Measurements from ENCODE around the gene SPTSSA.

SPTSSA gene

GRCh38 chr14:34426313-34427295 lies 35.4 kb downstream of the SPTSSA start:
- ChIA-PET CTCF (no interaction called here), POLR2A (no interaction called here)
- no peak for DNase-seq (ENCODE audit: extremely low spot score)
- TF ChIP-seq SP1 (IDR thresholded peaks at IDR 0.05) (no peak), FOXM1 (IDR thresholded peaks at IDR 0.05; ENCODE audit: borderline replicate concordance) (no peak), PKNOX1 (IDR thresholded peaks at IDR 0.05) (no peak), ELF4 (IDR thresholded peaks at IDR 0.05) (no peak), BHLHE40 (IDR thresholded peaks at IDR 0.05; ENCODE audit: borderline replicate concordance) (no peak), TARDBP (IDR thresholded peaks at IDR 0.05) (no peak), SUZ12 (IDR thresholded peaks at IDR 0.05) (no peak)

DNA sequence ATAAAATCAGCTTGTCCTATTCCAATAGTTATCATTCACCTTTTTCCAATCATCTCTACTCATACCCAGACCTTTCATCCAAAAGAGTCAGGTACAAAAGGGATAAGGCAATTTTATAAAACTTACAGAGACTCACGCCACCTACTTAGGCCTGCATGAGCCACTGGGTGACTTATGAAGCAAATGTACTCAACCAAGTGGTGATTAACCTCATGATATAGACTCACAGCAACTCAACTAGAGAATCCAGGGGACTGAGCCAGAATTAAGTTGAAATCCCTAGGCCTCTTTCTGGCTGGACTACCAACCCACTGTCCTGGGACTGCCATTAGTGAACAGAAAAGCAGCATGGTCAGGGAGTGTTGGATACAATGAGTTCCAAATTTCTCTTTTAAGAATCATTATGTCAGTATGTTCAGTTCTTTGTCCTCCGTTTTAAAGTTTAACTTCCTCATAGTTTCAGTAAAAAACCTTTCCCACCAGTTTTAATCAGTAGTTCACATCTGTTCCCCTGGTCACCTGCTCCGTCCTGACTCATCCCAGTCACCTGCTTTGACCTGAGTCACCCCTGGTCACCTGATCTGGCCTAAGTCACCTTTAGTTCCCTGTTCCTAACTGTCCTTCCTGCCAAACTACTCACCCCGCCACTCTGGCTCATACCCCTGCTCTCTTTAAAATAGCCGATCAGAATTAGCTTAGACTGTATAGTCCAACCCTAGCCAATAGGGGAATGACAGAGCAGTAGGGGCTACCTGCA lies 36.8 kb downstream of the SPTSSA start:
- ChIA-PET CTCF (no interaction called here), POLR2A (no interaction called here)
- DNase-seq (ENCODE audit: extremely low spot score): no peak
- TF ChIP-seq PKNOX1 (IDR thresholded peaks at IDR 0.05): no peak
- no peak for TF ChIP-seq FOXA1 (IDR thresholded peaks at IDR 0.05)
- TF ChIP-seq LEF1 (IDR thresholded peaks at IDR 0.05; ENCODE audit: borderline replicate concordance): no peak
- no peak for TF ChIP-seq FOXM1 (IDR thresholded peaks at IDR 0.05; ENCODE audit: borderline replicate concordance)
- TF ChIP-seq L3MBTL2 (conservative IDR thresholded peaks at IDR 0.05): no peak
- no peak for TF ChIP-seq CTBP1 (IDR thresholded peaks at IDR 0.05; ENCODE audit: borderline replicate concordance)
- no peak for TF ChIP-seq TARDBP (IDR thresholded peaks at IDR 0.05)
- no peak for TF ChIP-seq ZNF384 (IDR thresholded peaks at IDR 0.05)
- TF ChIP-seq SUZ12 (IDR thresholded peaks at IDR 0.05): no peak
- TF ChIP-seq HDGF (IDR thresholded peaks at IDR 0.05; ENCODE audit: borderline replicate concordance): no peak
- no peak for TF ChIP-seq ELF4 (IDR thresholded peaks at IDR 0.05)

DNA sequence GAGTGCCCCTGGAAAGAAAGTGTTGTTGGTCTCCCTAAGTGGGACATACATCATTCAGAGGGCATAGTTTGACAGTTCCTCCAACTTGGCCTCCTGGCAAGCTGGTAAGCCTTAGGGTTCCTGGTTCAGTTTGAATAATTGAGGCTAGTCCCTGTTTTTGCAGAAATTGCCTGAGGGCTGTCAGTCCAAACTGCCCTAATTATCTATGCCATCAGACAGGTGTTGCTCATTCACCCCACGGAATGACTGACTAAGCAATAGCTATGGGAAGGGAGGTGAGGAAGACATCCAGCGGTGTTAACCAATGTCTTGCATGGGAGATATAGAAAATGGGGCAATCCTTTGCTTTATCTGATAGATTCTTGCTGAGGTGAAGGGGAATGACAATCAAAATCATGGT lies 37.6 kb downstream of the SPTSSA start:
- CTCF ChIA-PET: no interaction called here
- no peak for TF ChIP-seq ZNF384 (IDR thresholded peaks at IDR 0.05)
- no peak for TF ChIP-seq BHLHE40 (IDR thresholded peaks at IDR 0.05; ENCODE audit: borderline replicate concordance)
- TF ChIP-seq ELF4 (IDR thresholded peaks at IDR 0.05): no peak
- TF ChIP-seq HDGF (IDR thresholded peaks at IDR 0.05; ENCODE audit: borderline replicate concordance): no peak
- no peak for TF ChIP-seq PKNOX1 (IDR thresholded peaks at IDR 0.05)
- no peak for TF ChIP-seq TARDBP (IDR thresholded peaks at IDR 0.05)
- no peak for TF ChIP-seq SP1 (IDR thresholded peaks at IDR 0.05)
- TF ChIP-seq FOXM1 (IDR thresholded peaks at IDR 0.05; ENCODE audit: borderline replicate concordance): no peak
- DNase-seq (ENCODE audit: extremely low spot score): no peak
- POLR2A ChIA-PET: no interaction called here

DNA sequence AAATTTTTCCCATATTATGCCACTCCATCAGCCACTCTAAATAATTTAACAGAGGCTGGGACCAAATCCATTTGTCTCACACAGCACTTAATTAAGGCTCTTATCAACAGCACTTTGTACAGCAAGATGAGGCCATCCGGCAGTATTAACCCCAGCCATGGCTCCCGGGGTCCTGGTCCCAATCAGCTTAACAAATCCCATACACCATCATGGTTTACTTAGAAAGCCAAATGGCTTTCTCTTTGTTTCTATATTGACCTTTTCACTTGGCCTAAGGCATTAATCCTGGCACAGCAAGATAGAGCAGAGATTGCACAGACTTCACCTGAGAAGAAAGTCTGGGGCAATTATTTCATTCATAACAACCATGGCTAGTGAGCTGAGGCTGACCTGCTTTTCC lies 38.6 kb downstream of the SPTSSA start:
- DNase-seq (ENCODE audit: extremely low spot score): no peak
- POLR2A ChIA-PET: no interaction called here
- TF ChIP-seq BHLHE40 (IDR thresholded peaks at IDR 0.05; ENCODE audit: borderline replicate concordance) (no peak), FOXA1 (IDR thresholded peaks at IDR 0.05) (no peak), LEF1 (IDR thresholded peaks at IDR 0.05; ENCODE audit: borderline replicate concordance) (no peak), ZNF384 (IDR thresholded peaks at IDR 0.05) (no peak), PKNOX1 (IDR thresholded peaks at IDR 0.05) (no peak), SUZ12 (IDR thresholded peaks at IDR 0.05) (no peak), NFRKB (IDR thresholded peaks at IDR 0.05) (no peak)
- CTCF ChIA-PET: no interaction called here

DNA sequence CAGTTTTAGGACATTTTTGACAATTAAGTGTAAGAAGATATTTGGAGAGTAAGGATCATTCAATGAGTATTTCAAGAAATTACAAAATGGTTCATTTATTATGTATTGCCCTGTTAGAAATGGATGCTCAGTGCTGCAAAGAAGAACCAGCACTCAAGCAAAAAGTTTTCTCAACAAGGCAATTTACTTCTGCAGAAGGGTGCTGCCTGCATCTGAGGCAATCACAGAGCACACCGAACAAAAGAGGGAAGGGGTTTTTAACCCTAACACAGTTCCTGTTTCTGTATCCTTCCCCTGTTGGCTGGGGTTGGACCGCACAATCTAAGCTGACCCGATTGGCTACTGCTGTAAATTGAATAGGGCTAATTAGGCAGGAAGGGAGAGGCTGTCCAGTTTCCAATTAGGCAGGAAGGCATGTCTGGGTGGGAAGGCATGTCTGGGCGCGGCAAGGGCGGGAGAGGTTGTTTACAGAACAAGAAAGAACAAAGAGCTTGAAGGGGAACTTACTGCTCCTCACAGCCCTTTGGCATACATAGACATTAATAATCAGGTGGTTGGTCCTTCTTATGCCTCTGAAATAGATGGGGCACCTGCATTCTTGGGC lies 41.4 kb downstream of the SPTSSA start:
- ChIA-PET CTCF (no interaction called here), POLR2A (no interaction called here)
- DNase-seq (ENCODE audit: extremely low spot score): no peak
- TF ChIP-seq ARNT (IDR thresholded peaks at IDR 0.05) (no peak), L3MBTL2 (conservative IDR thresholded peaks at IDR 0.05) (no peak), TARDBP (IDR thresholded peaks at IDR 0.05) (no peak), LEF1 (IDR thresholded peaks at IDR 0.05; ENCODE audit: borderline replicate concordance) (no peak), NFRKB (IDR thresholded peaks at IDR 0.05) (no peak), FOXA1 (IDR thresholded peaks at IDR 0.05) (no peak), PKNOX1 (IDR thresholded peaks at IDR 0.05) (no peak), CTBP1 (IDR thresholded peaks at IDR 0.05; ENCODE audit: borderline replicate concordance) (no peak), SP1 (IDR thresholded peaks at IDR 0.05) (no peak), HDGF (IDR thresholded peaks at IDR 0.05; ENCODE audit: borderline replicate concordance) (no peak), ZNF384 (IDR thresholded peaks at IDR 0.05) (no peak), SUZ12 (IDR thresholded peaks at IDR 0.05) (no peak), BHLHE40 (IDR thresholded peaks at IDR 0.05; ENCODE audit: borderline replicate concordance) (no peak), FOXM1 (IDR thresholded peaks at IDR 0.05; ENCODE audit: borderline replicate concordance) (no peak), ELF4 (IDR thresholded peaks at IDR 0.05) (no peak), FOXK2 (IDR thresholded peaks at IDR 0.05) (no peak)
